Measurements from ENCODE around the gene CCDC136.

- TF ChIP-seq ARNTL (CRISPR knock-in tag; IDR thresholded peaks at IDR 0.05; ENCODE audit: borderline replicate concordance, low read depth) (no peak), GLIS3 (CRISPR knock-in tag; IDR thresholded peaks at IDR 0.05) (no peak)
Observed at GRCh38 chr7:128810473-128810872, 18.7 kb downstream of the CCDC136 start.

Measured in SK-N-SH treated with all-trans-retinoic acid at 6 μM for 48 hours (cell line).